Coronary artery (tissue), 2 donors: ENCODE data around the gene TBC1D17.

Experiments used
- DNase-seq: peaks from one replicate; pipeline ENCODE4 v3.0.0-alpha.2; 2017; ENCODE audit warnings: low spot score
- H3K27ac ChIP-seq, 2 donors: fragments of 200-600 bp; sonication (generic); one replicate each; pipeline ENCODE4 v1.5.1; 2016 to 2019
- H3K4me3 ChIP-seq: fragments of 200-600 bp; sonication (generic); 2 replicates; pipeline ENCODE4 v1.5.1; 2016; ENCODE audit warnings: mild to moderate bottlenecking, moderate library complexity
- TF ChIP-seq, protein P1 (sequence below): fragments of 200-600 bp; sonication (generic); IDR thresholded peaks from one replicate; pipeline ENCODE4 v1.5.1; 2019; ENCODE audit warnings: antibody characterized with exemption

The TBC1D17 gene

GRCh38 chr19:49925486-49925885, 48.0 kb downstream of the TBC1D17 start:
- DNase-seq, result no peak
- TF ChIP-seq, protein P1, sequence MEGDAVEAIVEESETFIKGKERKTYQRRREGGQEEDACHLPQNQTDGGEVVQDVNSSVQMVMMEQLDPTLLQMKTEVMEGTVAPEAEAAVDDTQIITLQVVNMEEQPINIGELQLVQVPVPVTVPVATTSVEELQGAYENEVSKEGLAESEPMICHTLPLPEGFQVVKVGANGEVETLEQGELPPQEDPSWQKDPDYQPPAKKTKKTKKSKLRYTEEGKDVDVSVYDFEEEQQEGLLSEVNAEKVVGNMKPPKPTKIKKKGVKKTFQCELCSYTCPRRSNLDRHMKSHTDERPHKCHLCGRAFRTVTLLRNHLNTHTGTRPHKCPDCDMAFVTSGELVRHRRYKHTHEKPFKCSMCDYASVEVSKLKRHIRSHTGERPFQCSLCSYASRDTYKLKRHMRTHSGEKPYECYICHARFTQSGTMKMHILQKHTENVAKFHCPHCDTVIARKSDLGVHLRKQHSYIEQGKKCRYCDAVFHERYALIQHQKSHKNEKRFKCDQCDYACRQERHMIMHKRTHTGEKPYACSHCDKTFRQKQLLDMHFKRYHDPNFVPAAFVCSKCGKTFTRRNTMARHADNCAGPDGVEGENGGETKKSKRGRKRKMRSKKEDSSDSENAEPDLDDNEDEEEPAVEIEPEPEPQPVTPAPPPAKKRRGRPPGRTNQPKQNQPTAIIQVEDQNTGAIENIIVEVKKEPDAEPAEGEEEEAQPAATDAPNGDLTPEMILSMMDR, result no peak

GRCh38 chr19:49926515-49926914, 49.0 kb downstream of the TBC1D17 start:
- DNase-seq, result no peak
- H3K4me3 ChIP-seq, result no peak overlapping the region
- TF ChIP-seq, protein P1, result no peak
- H3K27ac ChIP-seq, result no peak overlapping the region

More at GRCh38 chr19:49925486-49925885, 48.0 kb downstream of the TBC1D17 start:
- H3K27ac ChIP-seq, result no peak overlapping the region
- no peak overlapping the region for H3K4me3 ChIP-seq

DNA sequence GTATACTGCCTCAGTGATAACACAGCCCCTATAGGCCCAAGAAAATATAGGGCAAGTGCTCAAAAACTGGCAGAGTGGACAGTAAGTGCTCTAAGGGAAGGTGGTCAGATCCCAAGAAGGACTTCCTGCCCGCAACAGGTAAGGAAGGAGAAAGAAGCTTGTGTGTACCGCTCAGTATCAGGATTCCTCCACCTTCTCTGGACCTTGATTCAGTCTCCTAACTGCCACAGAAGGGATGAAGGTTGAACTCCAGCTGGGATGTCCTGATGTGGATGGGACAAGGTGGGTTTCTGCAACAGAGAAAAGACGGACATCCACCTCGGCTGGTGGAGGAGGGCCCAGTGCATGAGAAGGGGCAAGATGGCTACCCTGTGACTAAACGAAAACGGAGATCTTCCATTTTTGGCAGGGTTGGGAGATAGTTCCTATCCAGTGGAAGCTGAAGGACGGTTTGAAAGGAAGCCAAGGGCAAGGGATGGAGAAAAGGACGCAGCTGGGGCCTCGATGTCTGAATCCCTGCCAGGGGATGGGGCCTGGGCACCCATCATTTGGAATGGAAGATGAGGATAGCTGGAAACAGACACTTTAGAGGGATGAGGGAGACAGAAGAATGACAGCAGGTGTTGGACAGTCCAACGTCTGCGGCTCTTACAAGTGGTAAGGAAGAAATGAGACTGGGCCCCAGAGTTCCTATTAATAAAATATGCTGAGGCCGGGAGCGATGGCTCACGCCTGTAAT, 50.2 kb downstream of the TBC1D17 start:
- H3K27ac ChIP-seq, result peak overlapping the region in 1 of 2 donors; percentile 6
- DNase-seq, result no peak
- TF ChIP-seq, protein P1, result no peak
- H3K4me3 ChIP-seq, result peak overlapping the region; percentile 88

GRCh38 chr19:49929121-49929610, 51.7 kb downstream of the TBC1D17 start, which contains the start of the genes ATF5 and NUP62:
TSS of gene ATF5 (plus strand) at chr19:49929205. CDS start at chr19:49930851, 1,646 bp downstream.
TSS of gene NUP62 (minus strand) at chr19:49929504. CDS start at chr19:49909807, 19,697 bp downstream.
- H3K27ac ChIP-seq, result peak within 1 kb of the TSS; percentile 75 to 95
- peak within 1 kb of the TSS; percentile 88 for H3K4me3 ChIP-seq
- TF ChIP-seq, protein P1, result no peak
- peak; percentile 89 for DNase-seq

GRCh38 chr19:49929611-49930482, 52.3 kb downstream of the TBC1D17 start:
- Histone ChIP-seq H3K4me3 (peak overlapping the region; percentile 88), H3K27ac (peak overlapping the region; percentile 75 to 95)
- TF ChIP-seq, protein P1, result no peak
- peak; percentile 92 for DNase-seq

- H3K27ac ChIP-seq, result peak overlapping the region in 1 of 2 donors; percentile 95
- TF ChIP-seq, protein P1, result no peak
- no peak overlapping the region for H3K4me3 ChIP-seq
- peak; percentile 81 for DNase-seq
These were observed 53.0 kb downstream of the TBC1D17 start for GRCh38 chr19:49930483-49931011.
